Activated CD8-positive, alpha-beta memory T cell treated with anti-CD3 and anti-CD28 coated beads, Interleukin-2, amount 50 U/mL, for 1 hour (primary cell): ENCODE data around the gene GRIFIN.
"Not testable (repeated sequence)": the region's sequence is repeated elsewhere in the genome, so short reads cannot be mapped to it uniquely, and the experiment has no call there.

Experiments
- DNase-seq: peaks from one replicate; pipeline ENCODE4 v3.0.0-alpha.2; 2020; ENCODE audit errors: extremely low read depth

Gene GRIFIN

DNA sequence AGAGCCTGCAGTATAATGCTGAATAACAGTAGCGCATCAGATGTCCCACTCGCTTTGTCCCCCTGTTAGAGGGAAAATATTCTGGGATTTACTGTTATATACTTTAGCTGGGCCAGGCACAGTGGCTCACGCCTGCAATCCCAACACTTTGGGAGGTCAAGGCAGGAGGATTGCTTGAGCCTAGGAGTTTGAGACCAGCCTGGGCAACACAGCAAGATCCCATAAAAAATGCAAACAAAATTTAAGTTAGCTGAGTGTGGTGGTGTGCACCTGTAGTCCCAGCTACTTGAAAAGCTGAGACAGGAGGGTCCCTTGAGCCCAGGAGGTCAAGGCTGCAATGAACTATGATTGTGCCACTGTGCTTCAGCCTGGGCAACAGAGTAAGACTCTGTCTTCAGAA, 22.3 kb downstream of the GRIFIN start:
- DNase-seq: not testable (repeated sequence)

DNA sequence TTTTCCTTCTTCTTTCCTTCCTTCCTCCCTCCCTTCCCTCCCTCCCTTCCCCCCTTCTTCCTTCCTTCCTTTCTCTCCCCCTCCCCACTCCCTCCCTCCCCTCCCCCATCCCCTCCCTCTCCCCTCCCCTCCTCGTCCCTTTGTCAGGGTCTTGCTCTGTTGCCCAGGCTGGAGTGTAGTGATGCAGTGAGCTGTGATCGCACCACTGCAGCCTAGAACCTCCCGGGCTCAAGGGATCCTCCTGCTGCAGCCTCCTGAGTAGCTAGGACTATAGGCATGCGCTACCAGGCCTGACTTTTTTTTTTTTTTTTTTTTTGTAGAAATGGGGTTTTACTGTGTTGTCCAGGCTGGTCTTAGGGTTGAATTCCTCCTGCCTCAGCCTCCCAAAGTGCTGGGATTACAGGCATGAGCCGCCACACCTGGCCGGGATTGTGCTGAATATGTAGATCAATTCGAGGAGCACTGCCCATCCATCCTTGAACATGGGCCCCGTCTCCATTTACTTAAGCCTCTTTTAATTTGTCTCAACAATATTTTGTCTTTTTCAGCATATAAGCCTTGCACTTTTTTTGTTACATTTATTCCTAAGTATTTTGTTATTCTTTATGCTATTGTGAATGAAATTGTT, 23.4 kb downstream of the GRIFIN start:
- DNase-seq: no peak

DNA sequence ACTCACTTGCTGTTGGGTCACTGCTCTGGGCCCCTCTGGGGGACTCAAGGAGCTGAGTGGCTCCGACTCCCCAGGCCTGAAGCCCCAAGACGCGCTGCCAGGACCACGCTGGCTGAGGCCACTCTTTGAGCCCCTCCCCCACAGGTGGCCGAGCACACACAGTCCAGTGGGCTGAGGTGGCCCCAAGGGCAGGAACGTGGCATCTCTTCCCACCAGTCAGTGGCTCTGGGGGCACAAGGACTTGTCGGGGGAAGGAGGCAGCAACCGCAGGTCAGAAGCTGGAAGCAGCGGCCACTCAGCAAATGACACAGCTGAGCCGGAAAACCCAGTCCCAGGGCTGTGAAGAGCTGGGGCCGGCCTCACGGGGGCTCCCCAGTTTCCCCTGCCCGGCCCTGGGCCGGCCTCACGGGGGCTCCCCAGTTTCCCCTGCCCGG, 24.1 kb downstream of the GRIFIN start:
- DNase-seq: no peak

DNA sequence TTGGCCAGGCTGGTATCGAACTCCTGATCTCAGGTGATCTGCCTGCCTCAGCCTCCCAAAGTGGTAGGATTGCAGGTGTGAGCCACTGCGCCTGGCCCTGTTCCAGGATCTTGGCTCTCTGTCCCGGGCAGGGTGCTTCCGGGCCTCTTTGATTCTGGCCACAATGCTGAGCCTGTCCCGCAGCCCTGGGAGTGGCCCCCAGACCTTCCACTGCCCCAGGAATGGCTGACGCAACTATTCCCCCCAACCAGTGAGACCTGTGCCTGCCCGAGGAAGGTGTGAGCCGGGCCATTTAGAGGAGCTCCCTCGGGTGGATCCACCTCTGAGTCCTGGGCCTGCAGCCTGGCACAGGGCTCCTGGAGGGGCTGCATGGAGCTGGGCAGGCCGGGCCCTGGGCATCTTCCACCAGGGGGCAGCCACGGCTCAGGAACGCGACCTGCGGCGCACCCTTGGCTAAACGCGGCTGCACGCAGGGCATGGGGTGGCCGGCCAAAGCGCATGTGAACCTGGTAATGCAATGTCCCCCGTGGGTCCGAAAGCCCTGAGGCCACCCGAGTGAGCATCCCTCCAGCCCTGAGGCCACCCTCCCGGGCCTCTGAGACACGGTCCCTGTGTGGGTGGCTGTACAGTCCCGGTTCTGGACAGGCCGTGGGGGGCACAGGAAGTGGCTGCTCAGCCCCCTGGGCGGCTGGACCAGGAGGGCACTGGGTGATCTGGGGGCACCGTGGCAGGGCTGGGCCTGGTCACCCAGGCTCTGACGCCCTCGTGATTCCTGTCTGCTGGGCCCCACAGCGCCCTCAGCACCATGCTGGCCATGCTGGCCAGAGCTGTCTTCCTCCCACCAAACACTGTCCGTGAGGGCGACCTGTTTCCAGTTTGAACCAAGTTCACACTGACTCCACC, 24.8 kb downstream of the GRIFIN start:
- peak; percentile 26 for DNase-seq

DNA sequence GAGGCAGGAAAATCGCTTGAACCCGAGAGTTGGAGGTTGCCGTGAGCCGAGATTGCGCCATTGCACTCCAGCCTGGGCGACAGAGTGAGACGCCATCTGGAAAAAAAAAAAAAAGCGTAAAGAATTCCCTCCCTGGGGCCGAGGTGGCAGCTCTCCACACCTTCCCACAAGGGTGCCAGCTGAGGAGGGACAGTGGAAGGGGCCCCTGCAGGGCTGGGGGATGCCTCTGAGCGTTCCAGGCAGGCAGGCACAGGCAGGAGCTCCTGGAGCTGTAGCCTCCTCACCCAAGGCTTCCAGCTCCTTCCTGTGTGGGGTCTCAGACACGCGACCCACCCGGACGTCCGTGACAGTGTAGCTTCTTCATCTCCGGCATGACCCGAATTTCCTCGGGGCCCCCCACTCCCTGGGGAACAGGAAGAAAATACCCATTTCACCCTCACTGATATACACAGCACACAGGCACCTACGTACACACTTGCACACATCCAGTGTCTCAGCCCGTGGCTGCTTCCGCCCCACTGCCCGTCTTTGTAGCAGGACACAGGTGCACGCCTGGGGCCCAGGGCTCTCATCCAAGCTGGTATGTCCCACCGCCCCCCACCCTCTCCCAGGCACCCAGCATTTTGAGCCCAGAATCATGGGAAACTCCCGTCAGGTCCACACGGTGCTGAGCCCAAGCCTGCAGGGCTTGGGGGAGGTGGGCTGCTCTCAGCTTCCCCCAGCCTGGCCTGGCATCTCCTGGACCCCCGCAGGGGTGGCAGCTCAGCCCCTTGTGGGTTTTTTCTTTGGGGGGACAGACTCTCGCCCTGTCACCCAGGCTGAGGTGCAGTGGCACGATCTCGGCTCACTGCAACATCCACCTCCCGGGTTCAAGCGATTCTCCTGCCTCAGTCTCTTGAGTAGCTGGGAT, 25.7 kb downstream of the GRIFIN start:
- DNase-seq: no peak

DNA sequence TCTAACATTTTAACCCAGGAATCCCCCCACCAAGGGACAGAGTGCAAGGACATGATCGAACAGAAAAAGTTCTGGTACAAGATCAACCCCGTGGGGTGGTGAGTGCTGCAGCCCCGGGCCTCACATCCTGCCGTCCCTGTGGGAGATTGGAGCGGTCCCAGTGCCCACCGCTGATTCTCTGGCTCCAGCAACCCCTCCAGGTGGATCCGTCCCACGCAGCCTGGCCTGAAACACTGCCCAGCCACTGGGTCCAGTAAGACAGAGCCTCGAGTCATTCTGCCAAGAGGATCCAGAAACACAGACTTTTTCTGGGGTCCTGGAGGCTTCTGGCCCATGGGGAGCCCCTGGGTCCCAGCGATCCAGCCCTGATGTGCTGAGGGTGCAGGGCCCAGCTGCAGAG, 29.5 kb downstream of the GRIFIN start:
- no peak for DNase-seq

DNA sequence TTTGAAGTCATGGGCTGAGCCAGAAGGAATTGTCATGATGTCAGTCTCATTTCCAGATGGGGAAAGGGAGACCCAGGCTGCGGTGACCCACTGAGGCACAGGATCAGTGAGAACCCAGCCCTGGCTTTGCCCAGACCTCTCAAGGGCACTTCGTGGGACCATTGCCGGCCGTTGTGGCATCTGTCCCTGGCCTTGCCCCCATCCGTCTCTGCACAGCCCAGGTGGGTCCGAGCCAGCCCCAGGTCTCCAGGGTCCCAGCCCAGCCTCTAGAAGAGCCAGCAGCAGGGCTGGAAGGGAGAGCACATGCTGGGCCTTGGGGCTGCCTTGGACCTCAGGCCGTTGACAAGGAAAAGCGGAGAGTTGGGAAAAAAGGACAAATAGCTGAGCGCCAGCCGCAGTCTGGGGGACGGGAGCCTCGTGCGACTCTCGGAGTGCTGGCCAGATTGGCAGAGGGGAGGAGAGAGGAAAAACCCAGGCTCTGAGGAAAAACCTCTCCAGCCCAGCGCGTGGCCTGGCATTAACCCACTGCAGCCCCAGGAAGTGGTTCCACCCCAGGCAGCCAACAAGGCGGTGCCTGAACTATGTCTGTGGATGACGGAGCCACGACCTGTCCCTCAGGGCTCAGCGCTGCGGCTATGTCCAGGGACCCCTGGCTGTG, 30.2 kb downstream of the GRIFIN start:
- no peak for DNase-seq

DNA sequence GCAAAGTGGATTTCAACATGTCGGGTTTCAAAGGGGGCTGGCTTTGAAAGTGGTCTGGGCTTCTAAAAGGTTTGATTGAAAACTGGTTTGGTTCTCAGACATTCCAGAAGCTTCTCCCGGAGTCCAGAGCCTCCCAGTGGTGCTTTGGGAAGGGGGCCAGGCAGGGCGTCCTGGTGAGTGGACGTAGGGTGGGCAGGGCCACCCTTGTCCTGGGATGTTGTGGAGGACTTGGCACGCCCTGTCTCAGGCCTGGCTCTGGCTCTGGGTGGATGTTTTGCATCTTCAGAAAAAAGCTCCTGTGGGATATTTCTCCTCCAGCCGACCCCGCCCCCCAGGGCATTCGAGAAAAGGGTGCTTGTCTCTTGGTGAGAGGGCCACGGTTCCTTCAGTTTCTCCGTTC, 31.2 kb downstream of the GRIFIN start:
- DNase-seq: no peak

DNA sequence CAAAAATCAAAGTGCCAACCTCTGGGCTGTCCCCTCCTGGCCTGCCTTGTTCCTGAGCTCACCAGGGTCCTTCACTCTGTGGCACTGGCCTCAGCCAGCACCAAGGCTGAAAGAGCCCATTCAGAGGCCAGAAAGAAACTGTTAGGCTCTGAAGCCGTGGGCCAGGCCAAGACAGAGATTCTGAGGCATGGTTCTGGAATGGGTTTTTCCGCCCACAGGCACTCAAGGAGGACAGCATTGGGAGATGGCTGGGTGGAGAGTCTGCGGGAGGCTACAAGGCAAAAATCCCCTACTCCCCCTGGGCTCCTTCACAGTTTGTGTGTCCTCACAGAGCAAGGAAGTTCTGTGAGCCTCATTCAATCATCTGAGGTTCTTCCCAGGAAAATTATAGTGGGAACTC, 31.7 kb downstream of the GRIFIN start:
- no peak for DNase-seq

DNA sequence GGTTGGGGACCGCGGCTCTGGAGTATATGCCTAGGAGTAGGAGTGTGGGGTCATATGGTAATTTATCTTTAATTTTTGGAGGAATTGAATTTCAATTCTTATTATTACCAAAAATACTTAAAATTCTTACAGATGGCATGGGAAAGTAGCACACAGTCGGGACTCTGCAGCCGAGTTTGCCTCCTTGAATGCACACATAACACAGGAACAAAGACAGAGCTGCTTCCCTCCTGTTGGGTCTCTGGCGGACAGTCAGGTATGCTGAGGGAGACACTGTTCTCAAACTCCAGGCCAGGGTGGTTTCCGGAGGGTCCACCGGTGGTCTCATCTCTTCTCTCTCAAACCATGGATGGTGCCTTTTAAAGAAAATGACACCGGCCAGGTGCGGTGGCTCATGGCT, 32.7 kb downstream of the GRIFIN start:
- no peak for DNase-seq

DNA sequence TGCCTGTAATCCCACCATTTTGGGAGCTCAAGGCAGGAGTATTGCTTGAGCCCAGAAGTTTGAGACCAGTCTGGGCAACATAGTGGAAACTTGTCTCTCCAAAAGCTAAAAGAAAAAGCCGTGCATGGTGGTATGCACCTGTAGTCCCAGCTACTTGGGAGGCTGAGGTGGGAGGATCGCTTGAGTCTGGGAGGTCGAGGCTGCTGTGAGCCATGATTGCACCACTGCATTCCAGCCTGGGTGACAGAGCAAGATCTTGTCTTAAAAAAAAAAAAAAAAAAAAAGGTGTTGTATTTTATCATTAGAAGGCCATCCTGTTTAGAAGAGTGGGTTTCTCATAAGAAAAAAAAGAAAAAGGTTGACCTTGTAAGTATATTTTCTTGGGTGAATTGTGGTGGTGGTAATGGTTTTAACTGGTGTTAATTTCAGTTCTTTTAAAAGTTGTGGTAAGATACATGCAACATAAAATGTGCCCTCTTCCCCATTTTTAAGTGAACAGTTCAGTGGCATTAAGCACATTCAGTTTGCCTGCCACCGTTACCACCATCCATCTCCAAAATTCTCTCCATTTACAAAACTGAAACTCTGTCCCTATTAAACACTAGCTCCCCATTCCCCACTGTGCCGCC, 34.7 kb downstream of the GRIFIN start:
- no peak for DNase-seq

DNA sequence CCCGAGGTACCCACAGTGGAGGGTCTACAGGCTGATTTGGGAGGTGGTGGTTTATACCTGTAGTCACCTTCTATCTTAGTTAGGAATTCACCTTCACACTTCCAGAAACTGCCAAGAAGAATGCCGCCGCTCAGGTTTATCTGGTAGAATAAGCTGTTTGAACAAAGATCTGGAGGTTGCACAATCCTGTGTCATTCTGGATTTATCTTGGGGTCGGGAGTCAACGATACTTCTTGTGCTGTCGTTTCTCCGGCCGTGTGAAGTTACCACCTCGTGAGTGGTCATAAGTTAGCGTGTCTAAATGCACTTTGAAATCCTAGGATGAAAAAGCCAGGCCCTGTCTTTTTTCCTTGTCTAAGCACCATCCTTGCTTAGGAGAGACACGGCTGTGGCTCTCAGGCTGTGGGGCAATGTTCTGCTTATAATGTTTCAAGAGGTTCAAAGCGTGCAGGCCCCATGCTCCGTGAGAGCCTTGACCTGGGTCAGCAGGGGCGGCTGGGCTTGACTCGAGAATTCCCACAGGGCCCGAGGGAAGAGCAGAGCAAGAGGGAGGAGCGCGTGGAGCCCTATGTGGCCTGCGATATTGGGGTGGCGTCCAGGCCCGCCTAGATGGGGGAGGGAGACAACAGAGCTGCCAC, 35.5 kb downstream of the GRIFIN start:
- no peak for DNase-seq

DNA sequence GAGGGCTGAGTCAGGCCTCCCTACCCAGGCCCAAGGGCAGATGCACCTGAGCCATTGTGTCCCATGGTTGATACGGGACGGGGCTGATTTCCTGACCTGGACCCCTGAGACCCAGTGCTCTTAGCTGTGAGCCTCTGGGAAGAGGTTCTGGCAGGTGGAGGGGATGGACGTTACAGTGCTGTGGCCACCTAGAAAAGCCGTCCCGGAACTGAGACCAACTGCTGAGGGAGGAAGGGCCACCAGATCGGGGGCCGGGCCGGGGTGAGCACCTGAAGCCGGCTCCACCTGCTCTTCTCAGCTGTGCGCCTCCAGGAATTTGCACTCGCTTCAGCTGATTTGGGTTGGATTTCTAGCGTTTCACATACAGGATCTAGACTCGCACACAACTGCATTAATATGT, 37.4 kb downstream of the GRIFIN start:
- DNase-seq: no peak

DNA sequence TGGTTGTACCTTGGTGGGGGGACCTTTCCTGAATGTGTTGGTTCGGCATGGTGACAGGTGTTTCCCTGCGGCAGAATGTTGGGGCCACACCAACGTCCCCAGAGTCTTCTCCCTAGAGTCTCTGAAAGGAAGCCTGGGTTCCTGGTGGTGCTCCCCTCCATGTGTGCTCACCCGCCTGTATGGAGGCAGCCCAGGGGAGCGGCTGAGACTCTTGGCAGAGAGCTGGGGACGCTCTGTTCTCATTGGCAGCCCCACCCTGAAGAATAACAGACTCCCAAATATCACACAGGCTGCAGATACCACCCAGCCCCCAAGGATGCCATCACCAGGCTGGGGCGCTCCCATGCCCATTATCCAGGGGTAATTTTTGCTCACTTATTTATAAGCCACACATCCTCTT, 38.0 kb downstream of the GRIFIN start:
- no peak for DNase-seq

DNA sequence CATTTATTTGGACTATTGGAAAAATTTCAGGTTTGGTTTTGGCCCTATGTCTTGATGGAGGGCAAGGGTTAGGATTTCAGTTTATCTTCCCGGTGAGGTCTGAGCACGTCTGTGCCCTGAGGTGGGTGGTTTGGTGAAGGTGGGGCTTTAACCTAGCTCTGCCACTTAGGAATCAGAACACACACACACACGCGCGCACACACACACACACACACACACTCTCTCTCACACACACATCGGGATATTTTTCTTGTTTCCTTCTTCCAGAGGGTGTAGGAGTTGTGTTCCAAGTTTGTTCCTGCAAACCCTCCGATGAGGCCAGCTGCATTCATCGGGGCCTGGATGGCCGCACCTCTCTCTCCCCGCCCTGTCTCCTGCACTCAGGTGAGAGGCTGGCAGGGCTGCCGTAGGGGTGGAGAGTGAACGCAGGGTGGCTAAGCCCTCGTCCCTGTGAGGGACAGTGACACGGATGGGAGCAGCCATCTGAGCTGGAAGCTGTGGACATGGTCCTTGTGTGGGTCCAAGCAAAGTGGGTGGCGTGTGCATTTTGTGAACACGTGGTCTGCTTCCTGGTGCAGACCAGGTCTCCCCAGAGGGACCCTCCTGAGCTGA, 38.6 kb downstream of the GRIFIN start:
- no peak for DNase-seq

DNA sequence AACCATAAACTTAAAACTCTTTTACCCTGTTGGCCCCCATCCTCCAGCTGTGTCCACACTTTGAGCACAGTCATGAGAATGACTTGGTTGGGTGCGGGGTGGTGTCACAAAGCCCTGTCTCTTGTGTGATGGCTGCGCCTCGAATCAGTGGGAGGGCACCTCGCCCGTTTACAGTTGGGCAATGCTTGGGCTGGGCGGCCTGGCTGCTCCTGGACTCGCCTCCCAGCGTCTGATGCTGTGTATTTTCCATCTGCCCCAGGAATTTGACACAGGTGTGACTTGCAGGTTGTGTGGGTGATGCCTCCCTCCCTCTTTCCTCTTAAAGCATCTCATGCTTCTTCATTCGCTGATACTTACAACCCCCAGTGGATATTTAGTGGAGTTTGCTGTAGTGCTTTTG, 39.1 kb downstream of the GRIFIN start:
- no peak for DNase-seq

DNA sequence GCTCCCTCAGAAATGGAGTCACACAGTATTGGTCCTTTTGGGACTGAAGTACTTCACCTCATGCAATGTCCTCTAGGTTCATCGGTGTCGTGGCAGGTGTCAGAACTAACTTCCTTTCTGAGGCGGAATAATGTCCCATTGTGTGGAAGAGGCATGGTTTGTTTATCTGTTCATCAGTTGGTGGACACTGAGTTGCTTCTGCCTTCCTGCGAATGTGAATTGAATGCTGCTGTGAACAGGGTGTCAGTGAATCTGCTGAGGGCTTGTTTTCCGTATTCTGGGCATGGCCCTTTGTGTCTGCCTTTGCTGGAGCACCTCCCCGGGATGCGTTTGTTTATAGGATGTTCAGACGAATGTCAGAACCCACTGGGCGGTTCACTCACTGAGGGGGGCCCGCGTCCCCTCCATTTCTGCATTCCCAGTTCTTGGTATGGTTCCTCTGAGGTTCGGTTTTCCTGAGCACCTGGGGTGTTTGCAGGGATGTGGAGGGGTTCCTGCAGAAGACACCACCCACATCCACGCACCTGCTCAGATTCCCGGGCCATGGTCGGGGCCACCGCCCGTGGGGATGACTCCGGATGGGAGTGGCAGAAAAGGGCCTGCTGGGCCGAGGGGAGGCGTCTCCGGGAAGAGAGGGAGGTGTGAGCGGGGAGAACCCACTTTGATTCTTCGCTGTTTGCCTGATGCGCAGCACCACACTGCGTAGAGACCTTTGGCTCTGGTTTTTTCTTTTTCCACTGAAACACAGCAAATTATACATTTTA, 39.7 kb downstream of the GRIFIN start:
- no peak for DNase-seq

DNA sequence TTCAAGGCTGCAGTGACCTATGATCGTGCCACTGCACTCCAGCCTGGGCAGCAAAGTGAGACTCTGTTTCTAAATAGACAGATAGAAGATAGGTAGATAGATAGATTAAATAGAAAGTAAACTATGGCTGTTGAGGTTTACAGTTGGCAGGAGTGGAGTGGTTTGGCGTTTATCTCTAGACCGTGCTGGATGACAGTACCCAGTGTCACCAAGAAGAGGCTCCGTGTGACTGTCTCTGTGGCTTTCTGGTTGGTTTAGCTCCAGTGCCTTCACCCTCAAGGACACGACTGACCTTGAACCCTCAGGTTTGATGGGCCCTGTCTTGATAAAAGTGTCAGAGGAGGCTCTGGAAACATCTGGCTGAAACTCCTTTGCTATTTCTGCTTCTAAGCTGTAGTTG, 41.1 kb downstream of the GRIFIN start:
- no peak for DNase-seq

DNA sequence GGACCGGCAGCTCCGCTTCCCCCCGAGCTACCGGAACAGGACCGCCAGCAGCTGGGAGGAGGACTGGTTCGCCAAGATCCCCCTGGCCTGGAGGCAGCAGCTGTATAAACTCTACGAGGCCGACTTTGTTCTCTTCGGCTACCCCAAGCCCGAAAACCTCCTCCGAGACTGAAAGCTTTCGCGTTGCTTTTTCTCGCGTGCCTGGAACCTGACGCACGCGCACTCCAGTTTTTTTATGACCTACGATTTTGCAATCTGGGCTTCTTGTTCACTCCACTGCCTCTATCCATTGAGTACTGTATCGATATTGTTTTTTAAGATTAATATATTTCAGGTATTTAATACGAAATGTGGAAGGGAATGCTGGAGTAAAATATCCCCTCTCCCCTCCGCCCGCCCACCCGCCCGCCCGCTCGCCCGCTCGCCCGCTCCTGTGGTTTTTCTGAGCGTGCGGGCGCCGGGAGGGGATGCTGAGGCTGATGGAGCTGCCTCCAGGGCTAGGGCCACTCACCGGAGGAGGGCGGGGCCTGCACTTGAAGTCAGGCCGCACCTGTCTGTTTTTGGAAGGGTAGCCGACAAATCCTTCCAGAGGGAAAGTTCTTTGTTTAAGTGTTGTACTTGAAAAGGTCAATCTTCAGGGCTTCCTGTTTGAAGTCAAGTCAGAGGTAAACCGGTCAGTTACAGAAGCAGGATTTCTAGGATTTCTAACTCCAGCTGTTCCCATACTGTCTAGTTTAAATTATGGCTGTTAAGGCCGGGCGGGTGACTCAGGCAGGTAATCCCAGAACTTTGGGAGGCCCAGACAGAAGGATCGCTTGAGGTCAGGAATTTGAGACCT, 42.3 kb downstream of the GRIFIN start:
- no peak for DNase-seq
